ENCODE results near the gene PLOD3. TPM values are rescaled to one million over a fixed set of nuclear protein-coding genes. Genes with fewer than 3 reads are reported as not detected.

The PLOD3 gene
- total RNA-seq, 2 experiments from 2014 or later = 18.8 to 19.7 TPM

- Mint-ChIP-seq H3K4me1 (ENCODE audit: low read depth) (peaks cover 60% of the 10 kb centered on the region), H3K9me3 (no peaks in the 10 kb centered on the region), H3K4me3 (peak overlapping the region; percentile 20), H3K27ac (no peak overlapping the region), H3K27me3 (ENCODE audit: low read depth) (peaks cover 79% of the 10 kb centered on the region), H3K36me3 (ENCODE audit: low read depth) (no peaks in the 10 kb centered on the region)
- intact Hi-C loops (cut with micrococcal nuclease) = loop anchor here (10.0 kb wide), 1 partner anchor 113 kb away; no protein-coding TSS in a partner anchor
- CTCF ChIA-PET = interaction anchor here (0.6 to 5.7 kb wide), 5 partner anchors 20 to 129 kb away, joined by 3 to 33 read pairs (median 4); partner anchors contain the start of gene FIS1
- peak; percentile 60 for DNase-seq
Measured at GRCh38 chr7:101172005-101172853, 45.2 kb downstream of the PLOD3 start.

- CTCF ChIA-PET = interaction anchor here (0.6 to 2.8 kb wide), 7 partner anchors 23 to 130 kb away, joined by 3 to 16 read pairs (median 4); no protein-coding TSS in a partner anchor
- no peaks in the 10 kb centered on the region for H3K9me3 Mint-ChIP-seq
- intact Hi-C loops (cut with micrococcal nuclease) = loop anchor here (2.0 to 10.0 kb wide), 2 partner anchors 33 to 113 kb away; no protein-coding TSS in a partner anchor
- peaks cover 66% of the 10 kb centered on the region for H3K4me1 Mint-ChIP-seq (ENCODE audit: low read depth)
- H3K27me3 Mint-ChIP-seq (ENCODE audit: low read depth) = peaks cover 78% of the 10 kb centered on the region
- no peak overlapping the region for H3K4me3 Mint-ChIP-seq
- no peak overlapping the region for H3K27ac Mint-ChIP-seq
- no peaks in the 10 kb centered on the region for H3K36me3 Mint-ChIP-seq (ENCODE audit: low read depth)
- DNase-seq = no peak
Measured at GRCh38 chr7:101171442-101171837, 45.9 kb downstream of the PLOD3 start.

GRCh38 chr7:101170617-101171441 lies 46.6 kb downstream of the PLOD3 start:
- Mint-ChIP-seq H3K27ac (no peak overlapping the region), H3K27me3 (ENCODE audit: low read depth) (peaks cover 79% of the 10 kb centered on the region), H3K36me3 (ENCODE audit: low read depth) (no peaks in the 10 kb centered on the region), H3K9me3 (no peaks in the 10 kb centered on the region), H3K4me1 (ENCODE audit: low read depth) (peaks cover 72% of the 10 kb centered on the region), H3K4me3 (no peak overlapping the region)
- DNase-seq = no peak
- intact Hi-C loops (cut with micrococcal nuclease) = loop anchor here (2.0 to 10.0 kb wide), 2 partner anchors 32 to 114 kb away; no protein-coding TSS in a partner anchor
- CTCF ChIA-PET = interaction anchor here (0.5 to 2.8 kb wide), 13 partner anchors 16 to 1246 kb away, joined by 3 to 16 read pairs (median 4); partner anchors contain the start of gene AP1S1

GRCh38 chr7:101169838-101170551 lies 47.4 kb downstream of the PLOD3 start:
- no peak overlapping the region for H3K27ac Mint-ChIP-seq

GRCh38 chr7:101169110-101169837 lies 48.1 kb downstream of the PLOD3 start:
- Mint-ChIP-seq H3K27me3 (ENCODE audit: low read depth) (peaks cover 78% of the 10 kb centered on the region), H3K9me3 (no peaks in the 10 kb centered on the region), H3K4me1 (ENCODE audit: low read depth) (peaks cover 81% of the 10 kb centered on the region), H3K4me3 (no peak overlapping the region), H3K36me3 (ENCODE audit: low read depth) (no peaks in the 10 kb centered on the region), H3K27ac (no peak overlapping the region)
- CTCF ChIA-PET = interaction anchor here (0.6 to 2.0 kb wide), 9 partner anchors 18 to 64 kb away, joined by 3 to 17 read pairs (median 4); no protein-coding TSS in a partner anchor
- DNase-seq = peak; percentile 18
- intact Hi-C loops (cut with micrococcal nuclease) = loop anchor here (1.0 to 10.0 kb wide), 3 partner anchors 23 to 274 kb away; partner anchors contain the start of gene ACHE

More at GRCh38 chr7:101169838-101170551, 47.4 kb downstream of the PLOD3 start:
- Mint-ChIP-seq H3K9me3 (no peaks in the 10 kb centered on the region), H3K4me3 (no peak overlapping the region), H3K36me3 (ENCODE audit: low read depth) (no peaks in the 10 kb centered on the region), H3K4me1 (ENCODE audit: low read depth) (peaks cover 79% of the 10 kb centered on the region), H3K27me3 (ENCODE audit: low read depth) (peaks cover 79% of the 10 kb centered on the region)
- DNase-seq = peak; percentile 84
- CTCF ChIA-PET = interaction anchor here (0.6 to 2.8 kb wide), 12 partner anchors 16 to 1247 kb away, joined by 3 to 16 read pairs (median 4); partner anchors contain the start of gene AP1S1
- intact Hi-C loops (cut with micrococcal nuclease) = loop anchor here (1.0 to 10.0 kb wide), 5 partner anchors 22 to 275 kb away; partner anchors contain the start of gene ACHE

GRCh38 chr7:101168412-101169049 lies 48.9 kb downstream of the PLOD3 start:
- Mint-ChIP-seq H3K4me3 (no peak overlapping the region), H3K9me3 (no peaks in the 10 kb centered on the region), H3K4me1 (ENCODE audit: low read depth) (peaks cover 78% of the 10 kb centered on the region), H3K36me3 (ENCODE audit: low read depth) (no peaks in the 10 kb centered on the region), H3K27me3 (ENCODE audit: low read depth) (peaks cover 73% of the 10 kb centered on the region), H3K27ac (no peak overlapping the region)
- intact Hi-C loops (cut with micrococcal nuclease) = loop anchor here (1.0 to 10.0 kb wide), 3 partner anchors 24 to 274 kb away; partner anchors contain the start of gene ACHE
- DNase-seq = peak; percentile 25
- CTCF ChIA-PET = interaction anchor here (0.5 to 1.6 kb wide), 8 partner anchors 14 to 465 kb away, joined by 3 to 17 read pairs (median 4); no protein-coding TSS in a partner anchor

GRCh38 chr7:101167645-101168411 lies 49.6 kb downstream of the PLOD3 start:
- H3K36me3 Mint-ChIP-seq (ENCODE audit: low read depth) = no peaks in the 10 kb centered on the region
- CTCF ChIA-PET = interaction anchor here (0.5 to 1.6 kb wide), 7 partner anchors 15 to 464 kb away, joined by 3 to 17 read pairs (median 4); no protein-coding TSS in a partner anchor
- intact Hi-C loops (cut with micrococcal nuclease) = loop anchor here (10.0 kb wide), 1 partner anchor 273 kb away; the partner anchor contains the start of gene ACHE

GRCh38 chr7:101166909-101167644 lies 50.3 kb downstream of the PLOD3 start:
- peak; percentile 14 for DNase-seq
- Mint-ChIP-seq H3K36me3 (ENCODE audit: low read depth) (no peaks in the 10 kb centered on the region), H3K4me1 (ENCODE audit: low read depth) (peaks cover 76% of the 10 kb centered on the region), H3K4me3 (no peak overlapping the region), H3K27me3 (ENCODE audit: low read depth) (peaks cover 71% of the 10 kb centered on the region), H3K27ac (no peak overlapping the region), H3K9me3 (no peaks in the 10 kb centered on the region)
- CTCF ChIA-PET = interaction anchor here (0.6 kb wide), 1 partner anchor 193 kb away, joined by 4 read pairs; no protein-coding TSS in a partner anchor
- intact Hi-C loops (cut with micrococcal nuclease) = loop anchor here (10.0 kb wide), 1 partner anchor 272 kb away; the partner anchor contains the start of gene ACHE

More at GRCh38 chr7:101167645-101168411, 49.6 kb downstream of the PLOD3 start:
- DNase-seq = no peak
- Mint-ChIP-seq H3K4me3 (no peak overlapping the region), H3K27me3 (ENCODE audit: low read depth) (peaks cover 70% of the 10 kb centered on the region), H3K9me3 (no peaks in the 10 kb centered on the region), H3K27ac (no peak overlapping the region), H3K4me1 (ENCODE audit: low read depth) (peaks cover 76% of the 10 kb centered on the region)

- CTCF ChIA-PET = interaction anchor here (0.6 kb wide), 1 partner anchor 193 kb away, joined by 4 read pairs; no protein-coding TSS in a partner anchor
- no peaks in the 10 kb centered on the region for H3K36me3 Mint-ChIP-seq (ENCODE audit: low read depth)
- DNase-seq = no peak
- no peak overlapping the region for H3K4me3 Mint-ChIP-seq
- H3K4me1 Mint-ChIP-seq (ENCODE audit: low read depth) = peaks cover 71% of the 10 kb centered on the region
- peaks cover 66% of the 10 kb centered on the region for H3K27me3 Mint-ChIP-seq (ENCODE audit: low read depth)
- H3K9me3 Mint-ChIP-seq = no peaks in the 10 kb centered on the region
- intact Hi-C loops (cut with micrococcal nuclease) = loop anchor here (10.0 kb wide), 1 partner anchor 272 kb away; the partner anchor contains the start of gene ACHE
- H3K27ac Mint-ChIP-seq = no peak overlapping the region
Measured at GRCh38 chr7:101166648-101166908, 50.8 kb downstream of the PLOD3 start.
